A549 (cell line): ENCODE measurements around the gene ADAMTS13.

Experiments used
- CBX8 ChIP-seq: fragments of 200-600 bp; sonication (generic); IDR thresholded peaks from 2 replicates; pipeline ENCODE4 v1.6.1; 2016
- CTCF ChIP-seq: fragments of >200 bp; sonication (Bioruptor Twin); formaldehyde crosslinking; IDR thresholded peaks from 3 replicates; pipeline ENCODE4 v1.5.1; 2016
- ELK1 ChIP-seq: fragments of 150-350 bp; IDR thresholded peaks from 2 replicates; pipeline ENCODE4 v1.6.1; 2014; ENCODE audit warnings: low read depth, mild to moderate bottlenecking, low read length
- EP300 ChIP-seq, 2 experiments: fragments of >200 bp; sonication (Bioruptor Twin); formaldehyde crosslinking; IDR thresholded peaks; 2 replicates in 1 of 2; 3 replicates in 1 of 2; pipeline ENCODE4 v1.6.1; 2016 to 2017
- MAX ChIP-seq: IDR thresholded peaks from 2 replicates; pipeline ENCODE4 v1.6.1; 2012
- MAZ ChIP-seq: fragments of 150-350 bp; IDR thresholded peaks from 2 replicates; pipeline ENCODE4 v1.6.1; 2014; ENCODE audit warnings: antibody characterized with exemption, low read depth, low read length, borderline replicate concordance
- PBX3 ChIP-seq: IDR thresholded peaks from 2 replicates; pipeline ENCODE4 v1.6.1; 2012
- POLR2A ChIP-seq: IDR thresholded peaks from 2 replicates; pipeline ENCODE4 v1.6.1; 2012; ENCODE audit warnings: mild to moderate bottlenecking, low read length
- RAD21 ChIP-seq, 2 experiments: fragments of >200 bp in 1 of 2; sonication (Bioruptor Twin) in 1 of 2; formaldehyde crosslinking in 1 of 2; IDR thresholded peaks in 1 of 2; conservative IDR thresholded peaks in 1 of 2; 2 replicates in 1 of 2; 3 replicates in 1 of 2; pipeline ENCODE4 v1.6.1; 2012 to 2018; ENCODE audit warnings: inconsistent platforms in 1 of 2
- REST ChIP-seq: fragments of 200-600 bp; sonication (generic); IDR thresholded peaks from 2 replicates; pipeline ENCODE4 v1.6.1; 2016; ENCODE audit warnings: antibody characterized with exemption, mild to moderate bottlenecking, moderate library complexity
- ZSCAN20 ChIP-seq: fragments of 250-450 bp; sonication (Bioruptor Pico); IDR thresholded peaks from 2 replicates; pipeline ENCODE4 v1.8.0; 2022; ENCODE audit warnings: mild to moderate bottlenecking, moderate library complexity

GRCh38 chr9:133477461-133477860 is 55.3 kb downstream of the ADAMTS13 start:
- TF ChIP-seq POLR2A (no peak), REST (no peak), EP300 (IDR thresholded peaks at IDR 0.05) (no peak), CTCF (no peak), PBX3 (no peak), MAZ (no peak), ELK1 (no peak), MAX (no peak), RAD21 (conservative IDR thresholded peaks at IDR 0.05 in 1 of 2, IDR thresholded peaks at IDR 0.05 in 1 of 2) (no peak), ZSCAN20 (CRISPR knock-in tag) (no peak), CBX8 (no peak)
